Hypothalamus (tissue), 51 donors: Measurements from ENCODE around the gene THBD.

Source experiments
- DNase-seq, 51 donors: peaks; one replicate each; lab custom pipeline; 2025; lab: John Stamatoyannopoulos, UW

The THBD gene

GRCh38 chr20:23062632-23063031, 13.2 kb upstream of the THBD start:
- DNase-seq = no peak

DNA sequence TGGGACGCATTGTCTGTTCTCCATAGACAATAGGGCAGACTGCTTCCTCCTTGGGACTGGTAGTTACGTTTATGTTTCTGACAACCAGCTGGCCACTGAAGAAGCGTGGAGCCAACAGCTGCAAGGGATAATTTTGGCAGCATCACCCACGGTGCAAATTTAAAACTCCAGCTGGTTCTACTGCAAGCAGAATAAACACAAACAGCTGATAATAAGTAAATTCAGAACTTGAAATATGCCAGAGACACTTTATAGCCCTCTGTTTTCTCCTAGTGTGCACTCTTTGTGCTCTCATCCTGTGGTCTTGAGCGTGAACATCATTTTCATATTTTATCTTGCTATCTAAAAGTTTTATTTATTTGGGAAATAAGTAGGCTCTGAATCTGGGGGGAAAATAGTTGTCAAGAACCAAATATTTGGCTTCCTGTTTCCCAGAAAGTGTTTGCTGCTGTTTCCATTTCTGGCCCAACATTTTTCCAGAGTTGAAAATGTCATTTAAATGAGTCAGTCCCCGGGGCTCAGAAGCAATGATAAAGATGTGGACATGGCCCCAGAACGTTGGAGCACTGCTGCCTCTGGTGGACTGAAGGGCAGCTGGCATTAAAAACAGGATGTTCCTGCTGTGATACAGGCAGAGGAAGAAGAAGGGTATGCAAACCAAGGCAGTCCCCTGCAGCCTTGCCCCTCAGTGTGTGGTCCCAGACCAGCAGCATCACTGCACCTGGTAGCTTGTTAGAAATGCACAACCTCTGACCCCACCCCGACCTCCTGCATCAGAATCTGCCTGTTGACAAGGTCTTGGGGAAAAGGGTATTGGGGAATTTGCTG, 12.5 kb upstream of the THBD start:
- DNase-seq = no peak

- no peak for DNase-seq
These were observed 11.8 kb upstream of the THBD start for GRCh38 chr20:23061262-23061661.

DNA sequence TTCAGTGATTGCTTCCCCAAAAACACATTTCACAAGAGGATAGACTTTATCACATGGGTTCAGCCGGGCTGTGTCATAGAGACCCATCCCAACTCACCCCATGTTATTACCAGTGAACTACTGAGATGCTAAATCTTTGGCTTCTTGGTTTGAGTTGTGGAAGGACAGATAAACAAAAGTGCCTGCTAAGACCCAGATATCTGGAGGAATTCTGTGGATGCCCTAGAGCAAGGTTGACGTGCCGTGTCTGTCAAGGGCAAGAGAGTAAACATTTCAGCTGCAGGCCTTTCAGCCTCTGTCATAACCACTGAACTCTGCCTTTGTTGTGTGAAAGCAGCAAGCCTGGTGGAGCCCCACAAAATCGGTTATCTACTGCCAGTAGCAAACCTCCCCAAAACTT, 11.2 kb upstream of the THBD start:
- no peak for DNase-seq

- DNase-seq = no peak
These were observed 10.4 kb upstream of the THBD start for GRCh38 chr20:23059846-23060245.

DNA sequence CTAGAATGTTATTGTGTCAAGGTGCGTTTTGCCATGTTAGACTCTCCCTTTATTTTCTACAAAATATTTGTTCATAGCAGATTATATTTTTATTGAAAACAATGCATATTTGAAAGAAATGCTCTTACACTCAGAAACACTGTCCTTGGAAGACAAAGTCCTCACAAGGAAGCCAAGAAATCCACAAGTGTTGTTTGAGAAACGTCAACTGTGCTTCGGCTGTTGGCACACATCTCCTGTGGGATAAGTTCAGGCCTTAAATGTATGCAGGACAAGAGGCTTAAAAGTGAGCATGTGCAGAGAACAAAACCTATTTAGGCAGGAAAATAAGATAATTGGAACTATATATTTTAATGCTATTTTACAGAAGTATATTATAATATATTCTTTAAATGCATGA, 9.5 kb upstream of the THBD start:
- no peak for DNase-seq

GRCh38 chr20:23058240-23058639, 8.8 kb upstream of the THBD start:
- no peak for DNase-seq

- no peak for DNase-seq
These were observed 3.4 kb upstream of the THBD start for GRCh38 chr20:23052904-23053303.

DNA sequence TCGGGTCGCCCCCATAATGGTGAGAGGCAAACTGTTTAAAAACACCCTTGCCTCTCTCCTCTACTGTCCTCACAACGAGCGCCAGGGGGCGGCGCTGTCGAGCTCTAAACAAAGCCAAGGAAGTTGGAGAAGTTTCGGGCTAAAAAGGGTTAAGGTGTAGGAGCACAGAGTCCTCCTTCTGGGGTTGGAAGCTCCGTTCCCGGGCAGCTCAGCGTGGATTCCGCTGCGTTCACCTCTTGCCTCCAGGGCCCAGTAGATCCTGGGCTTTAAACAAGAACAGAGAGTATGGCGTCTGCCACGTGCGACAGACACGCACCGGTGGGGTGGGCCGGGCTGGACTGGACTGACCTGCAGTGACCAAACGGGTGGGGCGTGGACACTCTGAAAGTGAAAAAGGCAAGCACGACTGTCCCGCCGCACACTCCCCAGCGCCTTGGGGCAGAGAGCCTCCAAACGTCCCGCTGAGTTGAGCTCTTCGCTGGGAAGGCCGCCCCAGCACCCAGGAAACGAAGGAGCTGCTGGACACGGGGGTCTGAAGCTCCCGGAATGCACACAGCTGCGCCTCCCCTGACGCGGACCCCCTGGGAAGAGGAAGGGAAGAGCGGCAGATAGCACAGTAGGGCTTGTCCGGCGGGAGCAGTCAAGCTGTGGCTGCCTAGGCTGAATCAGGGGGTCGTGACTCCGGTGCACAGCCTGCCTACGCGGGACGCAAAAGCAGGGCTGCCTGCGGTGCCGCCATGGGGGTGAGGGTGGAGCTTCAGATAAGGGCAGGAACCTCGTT, 1.6 kb upstream of the THBD start:
- peak in 11 of 51 donors; percentile 10 to 49 (median 29) for DNase-seq

GRCh38 chr20:23050076-23050838, 785 bp upstream of the THBD start:
- peak in 1 of 51 donors; percentile 16 for DNase-seq

GRCh38 chr20:23048283-23049200, 930 bp downstream of the THBD start:
- peak in 1 of 51 donors; percentile 14 for DNase-seq

- DNase-seq = no peak
These were observed 1.7 kb downstream of the THBD start for GRCh38 chr20:23047738-23048214.

DNA sequence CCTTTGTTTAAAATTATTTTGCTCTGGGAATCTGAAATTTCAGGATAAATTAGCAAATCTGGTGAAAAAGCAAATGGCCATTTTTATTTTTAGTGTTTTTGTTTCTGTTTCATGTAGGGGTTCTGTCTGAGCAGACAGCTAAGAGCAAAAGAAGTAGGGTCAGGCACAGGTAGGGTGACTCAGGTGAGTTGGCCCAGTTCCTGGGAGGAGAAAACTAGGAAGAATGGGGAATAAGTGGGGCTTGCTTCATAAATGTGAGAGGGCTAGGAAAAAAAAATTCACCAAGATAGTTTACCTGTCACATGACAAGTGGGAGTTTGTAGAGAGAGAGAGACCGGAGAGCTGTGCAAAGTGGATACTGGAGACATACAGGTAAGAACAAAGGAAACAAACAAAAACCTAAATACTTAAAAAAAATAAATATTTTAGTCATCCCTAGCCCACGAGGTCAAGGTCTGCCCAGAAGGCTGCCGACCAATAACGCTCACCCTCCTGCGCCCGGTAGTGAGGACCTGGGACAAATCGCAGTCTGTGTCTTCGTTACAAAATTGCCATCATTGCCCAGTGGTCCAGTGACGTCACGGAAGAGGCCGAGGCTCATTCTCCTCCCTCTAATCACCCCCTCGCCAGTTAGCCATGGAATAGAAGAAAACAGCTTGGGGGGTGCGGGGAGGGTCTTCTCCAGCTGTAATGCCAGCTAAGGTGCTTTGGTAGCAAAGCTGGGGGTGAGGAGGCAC, 2.3 kb downstream of the THBD start:
- DNase-seq = no peak

DNA sequence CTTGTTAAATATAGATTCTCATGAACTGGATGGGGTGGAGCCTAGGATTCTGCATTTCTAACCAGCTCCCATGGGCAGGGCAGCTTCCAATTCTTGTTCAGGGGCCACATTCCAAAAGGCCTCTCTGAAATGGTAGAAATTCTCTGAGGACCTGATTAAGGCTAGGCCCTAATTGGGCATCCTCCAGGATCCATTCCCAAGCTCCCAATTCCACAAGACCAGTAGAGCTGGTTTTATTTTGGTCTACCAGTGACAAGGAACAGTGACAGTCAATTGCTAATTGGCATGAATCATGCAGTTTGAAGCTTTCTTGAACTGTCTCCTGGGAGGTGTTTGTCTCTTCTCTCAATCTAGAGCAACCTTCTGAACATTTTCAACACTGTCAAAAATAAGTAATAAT, 3.0 kb downstream of the THBD start:
- DNase-seq = no peak

- DNase-seq = no peak
These were observed 6.1 kb downstream of the THBD start for GRCh38 chr20:23043376-23043775.

- DNase-seq = no peak
These were observed 7.2 kb downstream of the THBD start for GRCh38 chr20:23042270-23042669.

GRCh38 chr20:23039885-23040508, 9.5 kb downstream of the THBD start:
- no peak for DNase-seq

DNA sequence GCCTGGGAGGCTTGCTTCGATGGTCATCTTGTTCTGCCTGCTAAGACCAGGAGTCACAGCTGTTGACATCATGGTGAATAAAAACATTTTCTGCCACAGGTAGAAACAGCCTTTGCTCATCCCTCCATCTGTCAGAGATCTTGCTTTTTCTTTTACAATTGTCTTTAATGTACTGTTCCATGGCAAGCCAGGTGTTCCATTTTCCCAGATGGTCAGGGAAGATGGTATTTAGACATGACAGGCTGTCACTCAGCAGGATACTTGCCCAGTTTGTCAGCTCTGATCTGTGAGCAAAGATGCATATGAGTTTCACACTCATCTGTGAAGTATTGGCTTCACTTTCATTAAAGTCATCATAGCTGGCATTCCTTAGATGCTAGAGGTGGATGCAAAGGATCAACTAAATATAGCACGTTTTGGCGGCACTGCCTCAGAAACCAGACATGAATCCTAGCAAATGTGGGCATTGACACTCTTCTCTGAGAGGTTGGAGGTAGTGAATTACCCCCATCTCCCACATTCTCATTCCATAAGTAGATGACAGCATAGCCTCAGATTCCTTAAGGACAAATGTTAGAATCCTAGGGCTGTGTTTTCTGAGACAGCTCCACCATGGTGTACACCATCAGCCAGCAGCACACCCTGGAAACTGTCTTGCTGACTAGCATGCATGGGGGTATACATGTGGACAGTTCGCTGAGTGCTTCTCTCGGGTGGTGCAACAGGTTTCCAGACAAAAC, 10.2 kb downstream of the THBD start:
- no peak for DNase-seq
